Smooth muscle cell (in vitro differentiated cells): ENCODE measurements around the gene MAP3K6. TPM values are rescaled to one million over a fixed set of nuclear protein-coding genes. Genes with fewer than 3 reads are reported as not detected.

Source experiments
- DNase-seq: peaks from one replicate; lab custom pipeline; 2025; ENCODE audit not compliant: unreplicated experiment; lab: John Stamatoyannopoulos, UW
- H2AFZ ChIP-seq: fragments of 200-600 bp; sonication (generic); 2 replicates; pipeline ENCODE4 v1.6.0; 2016; ENCODE audit warnings: antibody characterized with exemption, low read depth, mild to moderate bottlenecking
- H3F3A ChIP-seq: fragments of 200-600 bp; sonication (generic); 2 replicates; pipeline ENCODE4 v1.6.0; 2017; ENCODE audit warnings: antibody characterized with exemption, low read depth
- H3K27ac ChIP-seq: fragments of 200-600 bp; sonication (generic); 2 replicates; pipeline ENCODE4 v1.5.1; 2016; ENCODE audit warnings: low read depth, mild to moderate bottlenecking
- H3K27me3 ChIP-seq: fragments of 200-600 bp; sonication (generic); 2 replicates; pipeline ENCODE4 v1.6.1; 2016; ENCODE audit warnings: low read depth, mild to moderate bottlenecking
- H3K36me3 ChIP-seq: fragments of 200-600 bp; sonication (generic); 2 replicates; pipeline ENCODE4 v1.5.1; 2016; ENCODE audit warnings: low read depth
- H3K4me1 ChIP-seq: fragments of 200-600 bp; sonication (generic); 2 replicates; pipeline ENCODE4 v1.5.1; 2016; ENCODE audit warnings: low read depth
- H3K4me2 ChIP-seq: fragments of 200-600 bp; sonication (generic); 2 replicates; pipeline ENCODE4 v1.6.0; 2016; ENCODE audit warnings: mild to moderate bottlenecking
- H3K4me3 ChIP-seq: fragments of 200-600 bp; sonication (generic); 2 replicates; pipeline ENCODE4 v1.5.1; 2016; ENCODE audit warnings: mild to moderate bottlenecking
- H3K79me2 ChIP-seq: fragments of 200-600 bp; sonication (generic); 2 replicates; pipeline ENCODE4 v1.6.0; 2016; ENCODE audit warnings: low read depth, mild to moderate bottlenecking
- H3K9ac ChIP-seq: fragments of 200-600 bp; sonication (generic); 2 replicates; pipeline ENCODE4 v1.6.0; 2016; ENCODE audit warnings: low read depth
- H3K9me3 ChIP-seq: fragments of 200-600 bp; sonication (generic); replicated peaks from 2 replicates; pipeline ENCODE4 v1.5.1; 2016; ENCODE audit warnings: low read depth
- H4K20me1 ChIP-seq: fragments of 200-600 bp; sonication (generic); 2 replicates; pipeline ENCODE4 v1.6.0; 2016; ENCODE audit warnings: low read depth
- CTCF ChIP-seq: fragments of 200-600 bp; sonication (generic); IDR thresholded peaks from 2 replicates; pipeline ENCODE4 v1.5.1; 2017; ENCODE audit warnings: borderline replicate concordance, mild to moderate bottlenecking, antibody characterized with exemption; ENCODE audit not compliant: insufficient read depth, poor library complexity, severe bottlenecking
- WGBS: methylation state at CpG from one replicate; pipeline ENCODE4 v1.1.7; 2016; ENCODE audit warnings: low lambda C conversion rate; 5-methylcytosine and 5-hydroxymethylcytosine counted together
- polyA plus RNA-seq: library from polyadenylated mRNA; unstranded; fragments of >200 nt; fragmentation: Nextera tagmentation; extraction: Ambion mirVana; gene quantifications from 2 replicates; pipeline ENCODE4 v1.2.1, GENCODE V29; 2016
- total RNA-seq: library from RNA; depleted of rRNA; stranded (reverse); fragments of >200 nt; gene quantifications from 2 replicates; pipeline ENCODE4 v1.2.3, GENCODE V29; 2014

Gene MAP3K6
- total and polyA plus RNA-seq, 2 experiments from 2014 or later = 14.1 to 29.0 TPM

- Histone ChIP-seq H2AFZ (peak within 1 kb of the TSS; percentile 73), H3K9me3 (no peaks in the 10 kb centered on the region), H3K4me2 (peak within 1 kb of the TSS; percentile 99), H3F3A (no peaks in the 10 kb centered on the region), H4K20me1 (peaks cover 12% of the 10 kb centered on the region), H3K79me2 (peaks cover 47% of the 10 kb centered on the region), H3K27ac (peak within 1 kb of the TSS; percentile 85), H3K27me3 (no peaks in the 10 kb centered on the region), H3K36me3 (no peaks in the 10 kb centered on the region), H3K9ac (peak within 1 kb of the TSS; percentile 93), H3K4me3 (peak within 1 kb of the TSS; percentile 84), H3K4me1 (peaks cover 11% of the 10 kb centered on the region)
- TF ChIP-seq CTCF = no peak
- peak; percentile 91 for DNase-seq
- WGBS = 2% methylated on average over 65 of the region's 67 CpGs
Measured at GRCh38 chr1:27321813-27322568, 44.8 kb downstream of the MAP3K6 start, which contains the start of gene TMEM222. Gene TMEM222 (plus strand): TSS chr1:27322163. CDS start chr1:27322198, 35 bp downstream.

GRCh38 chr1:27318596-27318995 lies 48.2 kb downstream of the MAP3K6 start:
- no peak overlapping the region for H3K27ac ChIP-seq
- H2AFZ ChIP-seq = no peak overlapping the region
- peaks cover 13% of the 10 kb centered on the region for H3K79me2 ChIP-seq
- H3F3A ChIP-seq = no peaks in the 10 kb centered on the region
- H3K4me3 ChIP-seq = no peak overlapping the region
- TF ChIP-seq CTCF = no peak
- no peaks in the 10 kb centered on the region for H3K36me3 ChIP-seq
- no peaks in the 10 kb centered on the region for H3K27me3 ChIP-seq
- no peak overlapping the region for H3K4me2 ChIP-seq
- H3K4me1 ChIP-seq = peaks cover 9% of the 10 kb centered on the region
- no peak overlapping the region for H3K9ac ChIP-seq
- DNase-seq = no peak
- no peaks in the 10 kb centered on the region for H4K20me1 ChIP-seq
- no peaks in the 10 kb centered on the region for H3K9me3 ChIP-seq
- no CpG with 5 or more reads among the region's 1 CpG for WGBS

- Histone ChIP-seq H3K9me3 (no peaks in the 10 kb centered on the region), H3K9ac (no peak overlapping the region), H3K79me2 (peaks cover 9% of the 10 kb centered on the region), H3K36me3 (no peaks in the 10 kb centered on the region), H3K4me3 (no peak overlapping the region), H3K27me3 (no peaks in the 10 kb centered on the region), H3K27ac (no peak overlapping the region), H3F3A (no peaks in the 10 kb centered on the region), H3K4me1 (peaks cover 5% of the 10 kb centered on the region), H2AFZ (no peak overlapping the region), H3K4me2 (no peak overlapping the region), H4K20me1 (no peaks in the 10 kb centered on the region)
- WGBS = 58% methylated on average over 4 of the region's 4 CpGs
- no peak for DNase-seq
- TF ChIP-seq CTCF = no peak
Measured at GRCh38 chr1:27318136-27318535, 48.6 kb downstream of the MAP3K6 start.

GRCh38 chr1:27316860-27317259 lies 49.9 kb downstream of the MAP3K6 start:
- WGBS = 95% methylated on average over 5 of the region's 5 CpGs
- Histone ChIP-seq H3K4me2 (no peak overlapping the region), H3K4me1 (no peaks in the 10 kb centered on the region), H3K36me3 (no peaks in the 10 kb centered on the region), H3K27me3 (no peaks in the 10 kb centered on the region), H3K9ac (no peak overlapping the region), H2AFZ (no peak overlapping the region), H3K79me2 (no peaks in the 10 kb centered on the region), H3K27ac (no peak overlapping the region), H3F3A (no peaks in the 10 kb centered on the region), H3K9me3 (no peaks in the 10 kb centered on the region), H3K4me3 (no peak overlapping the region), H4K20me1 (no peaks in the 10 kb centered on the region)
- TF ChIP-seq CTCF = no peak
- DNase-seq = no peak
